Retina (tissue), 1 donor: Measurements from ENCODE around the gene ATG7.
"Not testable (repeated sequence)": the region's sequence is repeated elsewhere in the genome, so short reads cannot be mapped to it uniquely, and the experiment has no call there.

Experiments used
- DNase-seq: peaks from one replicate; pipeline ENCODE4 v3.0.0-alpha.2; 2016

The ATG7 gene

GRCh38 chr3:11514191-11514821 is 242.1 kb downstream of the ATG7 start:
- no peak for DNase-seq

GRCh38 chr3:11517601-11518000 is 245.4 kb downstream of the ATG7 start:
- no peak for DNase-seq

DNA sequence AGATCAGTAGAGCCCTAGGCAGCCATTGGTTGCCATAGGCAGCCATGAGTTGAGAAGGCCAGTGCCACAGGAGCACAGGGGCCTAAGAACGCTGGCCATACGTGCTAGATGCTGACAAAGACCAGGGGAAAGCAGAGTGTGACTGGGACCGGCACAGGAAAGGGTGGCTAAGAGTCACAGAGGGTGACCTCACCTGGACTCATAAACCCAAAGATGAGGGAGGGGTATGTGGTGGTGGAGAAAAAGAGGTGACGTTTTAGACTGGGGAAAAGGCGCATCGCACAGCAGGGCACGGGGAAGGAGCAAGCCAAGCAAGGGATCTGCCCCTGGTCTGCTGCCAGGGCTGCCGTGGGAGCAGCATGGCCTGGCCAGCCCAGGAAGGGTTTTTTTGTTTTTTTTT is 249.0 kb downstream of the ATG7 start:
- no peak for DNase-seq

- DNase-seq, result no peak
Measured at GRCh38 chr3:11522398-11522715, 250.2 kb downstream of the ATG7 start.

- no peak for DNase-seq
Measured at GRCh38 chr3:11522953-11523571, 250.9 kb downstream of the ATG7 start.

DNA sequence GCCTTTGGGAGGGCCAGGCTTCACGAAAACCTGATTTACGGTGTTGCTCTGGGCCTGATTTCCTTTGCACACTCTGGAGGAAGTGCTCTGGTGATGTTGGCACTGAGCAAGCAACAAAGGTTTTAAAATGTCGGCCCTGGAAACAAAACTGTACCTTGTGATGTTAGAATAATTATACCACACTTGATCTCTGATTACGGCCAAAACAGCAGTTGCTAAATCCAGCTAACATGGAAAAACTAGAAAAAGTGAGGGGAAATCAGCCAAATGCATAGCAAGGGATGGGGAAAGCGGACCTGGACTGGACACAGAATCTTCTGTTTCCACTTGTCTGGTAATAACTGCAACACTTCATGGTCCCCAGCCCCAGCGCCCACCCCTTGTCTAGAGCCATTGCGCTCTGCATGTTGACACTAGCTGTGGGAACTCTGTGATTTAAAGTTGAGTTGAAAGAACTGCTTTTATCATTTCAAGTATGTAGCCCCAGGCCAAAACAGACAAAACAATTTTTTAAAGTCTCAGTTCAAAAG is 251.4 kb downstream of the ATG7 start:
- no peak for DNase-seq

DNA sequence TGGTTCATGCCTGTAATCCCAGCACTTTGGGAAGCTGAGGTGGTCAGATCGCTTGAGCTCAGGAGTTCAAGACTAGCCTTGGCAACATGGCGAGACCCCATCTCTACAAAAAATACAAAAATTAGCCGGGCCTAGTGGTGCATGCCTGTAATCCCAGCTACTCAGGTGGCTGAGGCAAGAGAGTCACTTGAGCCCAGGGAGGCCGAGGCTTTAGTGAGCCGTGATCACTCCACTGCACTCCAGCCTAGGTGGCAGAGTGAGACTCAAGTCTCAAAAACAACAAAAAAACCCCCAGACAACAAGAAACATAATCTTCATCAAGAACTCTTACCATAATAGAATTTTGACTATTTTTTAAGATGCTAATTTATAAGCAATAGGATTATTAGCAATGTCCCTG is 253.9 kb downstream of the ATG7 start:
- DNase-seq, result not testable (repeated sequence)

DNA sequence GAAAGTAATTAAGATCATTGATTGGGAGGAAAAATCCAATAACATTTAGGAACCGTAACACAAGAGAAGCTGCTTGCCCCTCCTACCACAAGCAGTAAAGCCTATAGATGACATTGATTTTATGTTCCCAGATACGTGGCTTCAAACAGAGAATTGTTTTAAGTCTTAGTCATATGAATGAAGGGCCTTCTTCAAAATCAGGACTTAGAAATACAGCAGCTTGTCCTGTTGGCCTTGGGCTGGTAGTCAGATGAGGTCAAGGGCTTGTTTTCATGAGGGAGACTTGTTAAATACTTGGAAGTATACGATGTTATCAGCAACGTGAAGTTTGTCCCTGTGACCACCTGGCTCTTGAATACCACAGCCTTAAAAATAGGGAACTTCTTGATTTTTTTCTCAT is 257.1 kb downstream of the ATG7 start:
- no peak for DNase-seq

- DNase-seq, result peak; percentile 50
Measured at GRCh38 chr3:11530153-11530721, 258.0 kb downstream of the ATG7 start.

DNA sequence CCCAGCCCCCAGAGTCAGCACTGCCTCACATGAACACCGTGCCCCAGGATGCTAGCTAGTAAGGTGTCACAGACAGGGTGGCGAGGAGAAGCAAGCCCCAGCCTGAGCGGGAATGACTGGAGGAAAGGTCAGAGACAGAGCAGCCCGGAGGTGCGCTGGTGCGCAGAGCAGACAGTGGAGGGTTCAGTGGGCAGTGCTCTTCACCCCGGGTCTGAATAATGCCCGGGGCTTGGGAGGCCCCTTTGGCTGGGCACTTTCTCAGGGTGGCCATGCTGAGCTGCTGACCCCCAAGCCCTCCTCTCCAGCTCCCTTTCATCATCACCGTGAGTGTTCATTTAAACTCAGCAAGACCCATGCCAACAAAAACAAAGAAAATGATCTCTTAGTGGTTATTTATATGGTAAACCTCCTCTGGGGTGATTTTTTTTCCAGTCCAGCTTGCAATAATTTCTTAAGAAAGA is 260.8 kb downstream of the ATG7 start:
- no peak for DNase-seq

- DNase-seq, result no peak
Measured at GRCh38 chr3:11534011-11534792, 262.0 kb downstream of the ATG7 start.

DNA sequence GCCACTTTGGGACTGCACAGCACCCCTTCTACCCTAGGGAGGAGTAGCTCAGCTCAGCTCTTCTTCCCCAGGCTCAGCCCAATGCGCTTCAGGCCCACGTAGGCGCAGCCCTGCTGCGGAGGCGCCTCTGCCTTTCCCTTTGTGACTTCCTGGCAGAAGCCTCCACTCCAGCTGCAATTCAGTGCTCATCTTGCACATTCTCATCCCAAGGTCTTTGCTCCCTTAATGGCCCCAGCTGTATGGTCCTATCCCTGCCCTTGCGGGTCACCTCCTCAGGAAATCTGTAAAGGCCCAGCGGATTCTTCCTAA is 262.6 kb downstream of the ATG7 start:
- DNase-seq, result no peak

DNA sequence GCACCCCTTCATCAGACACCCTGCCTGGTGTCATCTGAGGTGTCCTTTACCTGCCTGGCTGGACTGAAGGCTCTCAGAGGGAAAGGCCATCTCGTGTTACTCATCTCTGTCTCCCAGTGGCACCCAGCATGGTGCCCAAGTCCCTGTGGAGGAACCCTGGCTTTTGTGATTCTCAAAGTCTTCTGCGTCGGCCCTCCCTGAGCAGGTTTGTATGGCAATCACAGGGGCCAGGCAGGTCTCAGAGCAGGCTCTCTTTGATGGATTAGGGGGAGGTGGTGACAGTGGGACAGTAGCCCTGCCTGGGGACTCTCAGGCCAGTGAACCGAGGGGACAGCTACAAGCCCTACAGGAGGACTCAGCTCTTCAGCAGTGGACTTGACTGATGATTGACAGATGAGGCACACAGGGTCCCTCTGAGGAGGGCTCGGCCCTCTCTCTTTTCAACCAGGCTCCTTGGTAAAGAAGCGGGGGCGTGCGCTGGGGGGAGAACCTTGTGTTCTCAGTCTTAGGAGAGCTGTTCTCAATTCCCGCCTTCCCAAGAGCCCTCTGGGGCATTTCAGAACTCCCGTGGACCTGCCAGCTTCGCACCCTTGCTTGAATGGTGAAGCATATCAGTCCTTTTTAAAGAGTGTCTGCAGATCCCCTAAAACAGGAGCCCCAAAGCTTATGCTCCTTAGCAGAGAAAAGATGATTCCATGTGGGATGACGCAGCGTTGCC is 263.2 kb downstream of the ATG7 start:
- DNase-seq, result no peak

DNA sequence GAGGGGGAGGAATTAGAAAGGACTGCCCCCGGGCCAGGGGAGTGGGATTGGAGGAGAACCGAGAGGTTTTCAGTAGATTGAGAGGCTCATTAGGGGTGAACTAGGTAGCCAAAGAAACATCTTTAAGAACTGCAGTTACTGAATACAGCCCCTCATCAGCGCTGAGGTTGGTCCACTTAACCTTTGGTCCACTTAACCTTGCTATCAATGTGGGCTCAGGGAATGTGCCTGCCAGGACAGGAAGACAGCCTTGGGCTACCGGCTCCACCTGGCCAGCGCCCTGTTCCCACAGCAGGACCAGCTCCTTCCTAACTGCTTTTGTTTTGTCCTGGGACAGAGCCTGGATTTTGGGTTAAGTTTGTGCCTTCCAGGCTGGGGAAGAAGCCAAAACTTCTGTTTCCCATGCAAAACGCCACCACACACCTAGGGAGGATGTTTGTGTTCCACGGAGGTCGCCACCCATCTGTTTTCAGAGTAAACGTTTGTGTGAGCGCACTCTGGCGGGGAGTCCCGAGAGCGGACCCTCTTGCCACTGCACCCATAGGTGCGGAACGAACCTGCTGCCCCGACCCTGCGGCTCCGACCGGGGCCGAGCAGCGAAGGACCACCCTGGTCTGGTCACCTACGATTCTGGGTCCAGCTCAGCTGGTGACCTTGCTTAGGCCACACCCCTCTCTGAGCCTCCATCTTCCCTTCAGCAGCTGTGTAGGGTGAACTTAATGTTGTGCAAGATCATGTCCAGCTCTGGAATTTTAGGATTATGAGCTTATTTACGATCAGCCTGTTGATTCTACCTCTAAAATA is 264.1 kb downstream of the ATG7 start:
- DNase-seq, result no peak

GRCh38 chr3:11536936-11537612 is 264.9 kb downstream of the ATG7 start:
- DNase-seq, result no peak

GRCh38 chr3:11538581-11538980 is 266.4 kb downstream of the ATG7 start:
- DNase-seq, result no peak

DNA sequence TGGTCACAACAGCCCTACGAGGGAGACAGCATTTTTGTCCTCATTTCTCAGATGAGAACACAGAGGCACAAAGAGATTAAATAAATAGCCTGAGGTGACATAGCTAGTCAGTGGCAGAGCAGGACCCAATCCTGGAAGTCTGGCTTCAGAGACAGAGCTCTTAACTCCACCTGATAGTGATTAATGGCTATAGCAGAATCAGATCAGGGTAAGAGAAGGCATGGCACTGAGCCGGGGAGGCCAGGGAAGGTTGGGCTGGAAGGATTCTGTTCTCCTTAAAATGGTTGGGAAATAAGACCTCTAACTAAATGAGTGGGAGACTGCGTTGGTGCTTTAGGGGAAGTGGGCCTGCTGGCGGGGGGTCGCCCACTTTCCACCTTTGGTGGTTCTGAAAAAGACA is 267.0 kb downstream of the ATG7 start:
- DNase-seq, result no peak

DNA sequence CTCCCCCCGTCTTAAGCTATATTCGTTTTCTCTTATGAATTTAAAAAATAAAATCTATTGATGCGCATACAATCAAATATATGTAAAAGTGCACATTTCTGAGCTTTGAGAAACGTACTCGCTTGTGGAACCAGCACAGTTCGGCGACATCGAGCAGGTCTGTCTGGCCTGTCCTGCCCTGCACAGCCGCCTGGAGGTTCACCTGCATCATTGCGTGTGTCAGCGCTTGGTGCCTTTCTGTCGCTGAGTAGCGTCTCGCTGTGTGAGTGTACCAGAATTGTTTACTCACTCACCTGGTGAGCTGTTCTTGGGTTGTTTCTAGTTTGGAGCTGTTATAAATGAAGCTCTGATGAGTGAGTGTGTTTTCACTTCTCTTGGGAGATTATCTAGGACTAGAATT is 267.5 kb downstream of the ATG7 start:
- no peak for DNase-seq

DNA sequence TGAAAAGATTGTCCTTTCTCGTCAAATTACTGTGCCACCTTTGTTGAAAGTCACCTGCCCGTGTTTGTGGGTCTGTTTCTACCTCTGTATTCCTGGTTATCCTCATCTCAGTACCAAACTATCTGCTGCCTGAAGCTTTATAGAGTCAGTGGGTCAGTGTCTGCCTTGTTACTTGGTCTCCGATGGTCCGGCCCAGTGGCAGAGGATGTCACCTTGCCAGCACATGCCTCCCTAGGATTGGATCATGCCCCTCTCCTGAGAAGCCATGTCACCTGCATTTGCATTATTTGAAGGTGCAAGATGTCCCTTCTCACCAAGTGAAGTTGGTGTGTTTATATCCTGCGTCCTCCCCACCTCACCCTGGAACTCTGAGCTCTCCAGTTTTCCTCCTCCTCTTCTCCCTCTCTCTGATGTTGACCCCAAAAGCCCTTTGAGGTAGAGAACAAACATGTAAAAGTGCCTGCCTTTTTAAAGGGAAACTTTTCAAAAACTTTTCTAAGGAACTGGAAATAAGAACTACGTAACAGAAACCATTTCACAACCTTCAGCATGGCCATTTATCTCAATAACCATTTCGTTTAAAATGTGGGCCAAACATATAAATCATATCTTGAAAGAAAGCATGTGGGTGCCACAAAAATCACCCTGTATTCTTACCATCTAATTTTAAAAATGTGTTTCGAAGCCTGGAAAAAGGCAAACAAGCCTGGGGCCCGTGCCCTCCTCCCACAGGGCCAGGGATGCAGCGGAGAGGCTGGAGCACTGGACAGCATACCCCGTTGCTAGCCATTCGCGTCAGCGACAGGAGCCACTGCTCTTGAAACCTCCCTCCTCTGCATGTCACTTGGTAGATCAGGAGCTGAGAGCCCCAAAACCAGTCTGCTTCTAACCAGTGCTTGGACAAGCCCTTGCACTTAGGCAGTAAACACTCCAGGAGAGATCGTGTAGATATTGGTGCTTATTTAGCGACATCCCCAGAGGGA is 269.4 kb downstream of the ATG7 start:
- no peak for DNase-seq

GRCh38 chr3:11542551-11542950 is 270.4 kb downstream of the ATG7 start:
- no peak for DNase-seq
